Activated naive CD8-positive, alpha-beta T cell treated with anti-CD3 and anti-CD28 coated beads, Interleukin-2, amount 10 ng/mL, durations not matched to agents 7 days and 5 days (primary cell): ENCODE data around the gene KIRREL3. TPM values are rescaled to one million over a fixed set of nuclear protein-coding genes. Genes with fewer than 3 reads are reported as not detected.

ENCODE experiments used
- ATAC-seq: fragments of 150-1000 bp; cut with Tn5 transposase; one replicate; pipeline ENCODE4 v1.10.0; 2021; ENCODE audit warnings: low read depth, moderate library complexity
- POLR2A ChIA-PET: fragments of 350-600 bp; sonication (Branson Sonifier 250); formaldehyde crosslinking; loops from one replicate; lab custom pipeline; 2021; ENCODE audit warnings: antibody characterized with exemption; lab: Charles Lee
- DNase-seq: peaks from one replicate; pipeline ENCODE4 v3.0.0; 2021
- H3K27ac Mint-ChIP-seq: one replicate; pipeline ENCODE4 v1.8.0; 2022; ENCODE audit warnings: mild to moderate bottlenecking, mixed read lengths
- H3K27me3 Mint-ChIP-seq: one replicate; pipeline ENCODE4 v1.8.0; 2022; ENCODE audit warnings: mild to moderate bottlenecking, moderate library complexity, mixed read lengths
- H3K36me3 Mint-ChIP-seq: one replicate; pipeline ENCODE4 v1.8.0; 2021; ENCODE audit warnings: mild to moderate bottlenecking, mixed read lengths
- H3K4me1 Mint-ChIP-seq: one replicate; pipeline ENCODE4 v1.8.0; 2021; ENCODE audit warnings: mixed read lengths
- H3K4me3 Mint-ChIP-seq: one replicate; pipeline ENCODE4 v1.8.0; 2022; ENCODE audit warnings: mild to moderate bottlenecking, moderate library complexity, mixed read lengths
- H3K9me3 Mint-ChIP-seq: one replicate; pipeline ENCODE4 v1.8.0; 2021; ENCODE audit warnings: mixed read lengths
- total RNA-seq, 2 experiments: library from RNA; stranded (reverse); gene quantifications; one replicate each; pipeline ENCODE4 v1.2.3, GENCODE V29; 2021

Gene KIRREL3
- total RNA-seq, 2 experiments from 2014 or later: not detected

DNA sequence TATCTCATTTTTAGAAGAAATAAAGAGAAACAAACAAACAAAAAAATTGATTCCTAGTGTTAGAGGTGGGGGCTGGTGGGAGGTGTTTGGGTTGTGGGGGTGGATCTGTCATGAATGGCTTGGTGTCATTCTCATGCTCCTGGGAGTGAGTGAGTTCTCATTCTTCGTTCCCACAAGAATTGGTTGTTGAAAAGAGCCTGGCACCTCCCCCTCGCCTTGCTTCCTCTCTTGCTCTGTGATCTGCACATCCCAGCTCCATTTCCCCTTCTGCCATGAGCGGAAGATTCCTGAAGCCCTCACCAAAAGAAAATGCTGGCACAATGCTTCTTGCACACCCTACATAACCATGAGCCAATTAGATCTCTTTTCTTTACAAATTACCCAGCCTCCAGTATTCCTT, 367.2 kb downstream of the KIRREL3 start:
- no peak for ATAC-seq
- H3K4me3 Mint-ChIP-seq: no peak overlapping the region
- no peaks in the 10 kb centered on the region for H3K36me3 Mint-ChIP-seq
- peaks cover 6% of the 10 kb centered on the region for H3K27me3 Mint-ChIP-seq
- peaks cover 1% of the 10 kb centered on the region for H3K4me1 Mint-ChIP-seq
- POLR2A ChIA-PET: no interaction called here
- no peak overlapping the region for H3K27ac Mint-ChIP-seq
- no peaks in the 10 kb centered on the region for H3K9me3 Mint-ChIP-seq
- DNase-seq: no peak

DNA sequence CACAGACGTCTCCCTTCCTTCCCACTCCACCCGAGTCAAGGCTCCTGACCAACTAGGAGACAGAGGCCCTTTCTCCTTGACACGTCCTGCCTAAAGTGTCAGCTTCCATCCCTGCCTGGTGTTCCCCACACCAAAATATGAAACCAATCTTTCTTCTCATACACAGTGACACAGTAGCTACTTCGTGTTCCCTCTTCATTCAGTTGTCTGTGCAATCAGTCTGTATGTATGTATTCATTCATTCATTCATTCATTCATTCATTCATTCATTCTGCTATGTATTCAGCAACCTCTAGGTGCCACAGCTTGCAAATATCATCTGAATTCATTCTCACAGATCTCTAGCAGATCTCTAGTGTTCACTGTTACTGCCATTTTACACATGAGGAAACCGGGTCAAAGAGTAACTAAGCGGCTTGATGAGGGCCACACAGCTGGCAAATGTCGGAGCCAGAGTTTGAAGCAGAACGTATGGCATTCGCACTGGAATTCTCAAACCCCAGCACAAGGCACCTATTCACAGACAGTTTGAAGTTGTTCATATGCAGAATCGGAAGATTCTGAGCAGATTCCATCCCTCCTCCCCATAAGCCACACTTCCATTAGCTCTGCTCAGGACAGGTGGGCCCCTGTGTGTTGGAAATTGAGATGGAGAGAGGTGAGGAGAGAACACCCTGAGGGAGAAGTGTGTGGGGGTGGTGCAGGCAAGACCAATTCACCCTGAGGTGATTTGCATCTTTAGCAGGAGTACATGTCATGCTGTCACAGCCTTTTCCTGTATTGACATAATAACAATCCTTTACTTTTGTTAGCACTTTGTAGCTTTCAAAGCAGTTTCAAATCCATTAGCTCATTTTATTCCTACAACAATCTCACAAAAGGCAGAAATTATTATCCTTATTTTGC, 369.4 kb downstream of the KIRREL3 start:
- DNase-seq (no peak), ATAC-seq (no peak)
- no peaks in the 10 kb centered on the region for H3K9me3 Mint-ChIP-seq
- no peak overlapping the region for H3K27ac Mint-ChIP-seq
- H3K27me3 Mint-ChIP-seq: peaks cover 2% of the 10 kb centered on the region
- no peaks in the 10 kb centered on the region for H3K36me3 Mint-ChIP-seq
- no peak overlapping the region for H3K4me3 Mint-ChIP-seq
- peaks cover 1% of the 10 kb centered on the region for H3K4me1 Mint-ChIP-seq
- POLR2A ChIA-PET: no interaction called here

DNA sequence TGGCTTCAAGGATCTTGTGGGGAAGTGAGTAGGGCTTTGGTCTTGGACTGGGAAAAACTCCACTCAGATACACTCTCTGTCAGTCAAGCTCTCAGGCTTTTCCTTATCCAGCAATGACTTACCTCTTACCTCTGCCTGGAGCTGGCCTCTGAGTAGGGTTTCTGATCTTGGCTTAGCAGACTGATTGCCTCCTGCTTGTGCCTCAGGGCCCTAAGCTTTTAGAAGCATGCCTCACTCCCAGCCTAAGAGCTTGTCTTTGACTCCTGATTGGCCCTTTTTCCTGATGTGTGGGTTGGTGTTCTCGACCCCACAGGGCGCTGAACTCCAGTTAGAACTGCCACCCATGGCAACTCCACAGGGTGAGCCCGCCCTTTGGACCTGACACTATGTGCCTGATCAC, 370.1 kb downstream of the KIRREL3 start:
- ATAC-seq (no peak), DNase-seq (no peak)
- H3K9me3 Mint-ChIP-seq: no peaks in the 10 kb centered on the region
- no peaks in the 10 kb centered on the region for H3K36me3 Mint-ChIP-seq
- H3K4me3 Mint-ChIP-seq: no peak overlapping the region
- POLR2A ChIA-PET: no interaction called here
- H3K27ac Mint-ChIP-seq: no peak overlapping the region
- peaks cover 2% of the 10 kb centered on the region for H3K27me3 Mint-ChIP-seq
- peaks cover 1% of the 10 kb centered on the region for H3K4me1 Mint-ChIP-seq

DNA sequence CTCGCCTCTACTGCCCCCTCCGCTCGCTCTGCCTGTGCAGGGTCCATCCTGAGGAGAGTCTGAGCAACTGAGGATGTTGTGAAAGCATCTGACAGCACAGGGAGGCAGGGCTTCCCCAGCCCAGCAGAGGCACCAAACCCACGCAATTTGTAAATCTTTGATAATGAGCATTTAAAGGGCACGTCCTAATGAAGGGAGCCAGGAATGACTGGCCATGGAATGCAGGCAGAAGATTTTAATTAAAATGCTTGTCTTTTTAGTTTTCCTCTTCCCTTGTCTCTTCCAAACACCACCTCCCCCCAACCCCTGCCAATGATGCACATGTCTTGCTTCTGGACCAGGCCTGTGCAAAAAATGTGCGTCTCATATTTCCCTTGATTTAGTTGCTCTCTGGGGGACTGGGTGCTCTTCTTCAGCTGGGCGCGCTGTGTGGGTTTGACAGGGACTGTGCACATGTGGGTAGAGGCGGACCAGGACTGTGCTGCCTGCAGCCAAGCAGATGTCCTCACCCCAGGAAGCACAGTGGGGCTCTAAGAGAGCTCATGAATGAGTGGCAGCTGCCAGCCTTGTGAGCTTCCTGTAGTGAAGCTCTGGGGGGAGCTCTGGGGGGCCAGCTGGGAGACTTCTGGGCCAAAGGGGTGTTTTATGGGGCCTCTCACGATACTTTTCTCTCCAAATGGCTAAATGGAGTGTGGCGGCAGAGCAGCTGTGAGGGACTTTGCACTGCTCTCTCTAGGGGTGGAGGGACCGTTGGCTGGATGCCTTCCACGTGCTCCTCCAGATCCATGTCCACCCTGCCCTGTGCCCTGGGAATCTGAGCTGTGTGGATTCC, 371.6 kb downstream of the KIRREL3 start:
- no peak for ATAC-seq
- Mint-ChIP-seq H3K4me1 (peaks cover 1% of the 10 kb centered on the region), H3K27ac (no peak overlapping the region), H3K36me3 (no peaks in the 10 kb centered on the region), H3K27me3 (no peaks in the 10 kb centered on the region), H3K9me3 (no peaks in the 10 kb centered on the region), H3K4me3 (no peak overlapping the region)
- POLR2A ChIA-PET: no interaction called here
- DNase-seq: no peak

DNA sequence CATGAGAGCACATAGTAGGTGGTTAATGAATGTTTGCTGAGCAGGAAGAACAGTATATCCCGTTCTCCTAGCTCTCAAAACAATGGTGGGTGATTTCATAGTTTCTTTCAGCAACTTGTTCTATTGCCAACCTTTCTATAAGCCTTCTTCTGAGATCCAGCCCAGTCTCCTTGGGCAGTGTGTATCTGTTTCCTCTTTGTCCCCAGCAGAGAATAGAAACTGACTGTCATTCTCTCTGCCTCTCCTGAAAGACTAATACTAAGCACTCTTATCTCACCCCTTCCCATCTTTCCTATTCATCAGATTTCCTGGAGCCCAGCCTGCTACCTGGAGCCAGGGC, 372.1 kb downstream of the KIRREL3 start:
- Mint-ChIP-seq H3K27ac (no peak overlapping the region), H3K36me3 (no peaks in the 10 kb centered on the region), H3K4me3 (no peak overlapping the region), H3K27me3 (no peaks in the 10 kb centered on the region), H3K9me3 (no peaks in the 10 kb centered on the region), H3K4me1 (peaks cover 1% of the 10 kb centered on the region)
- ATAC-seq: no peak
- DNase-seq: no peak
- POLR2A ChIA-PET: no interaction called here

DNA sequence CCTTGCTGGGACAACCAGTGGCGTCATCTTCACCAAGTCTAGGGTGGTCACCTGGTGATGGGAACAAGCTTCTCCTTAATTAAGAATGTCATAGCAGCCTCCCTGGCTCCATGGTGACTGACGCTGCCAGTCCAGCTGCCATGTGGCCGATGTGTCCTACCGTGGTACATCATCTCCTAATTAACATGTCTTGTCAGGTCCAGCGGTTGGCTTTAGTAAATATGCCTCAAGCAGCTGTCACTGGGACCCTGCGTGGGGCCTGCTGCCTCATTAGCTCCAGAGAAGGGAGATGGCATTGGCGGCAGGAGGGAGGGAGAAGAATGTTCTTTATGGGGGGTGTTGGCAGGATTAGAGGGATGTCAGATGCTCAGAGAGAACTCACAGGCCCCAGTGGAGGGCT, 373.1 kb downstream of the KIRREL3 start:
- H3K4me3 Mint-ChIP-seq: no peak overlapping the region
- peaks cover 1% of the 10 kb centered on the region for H3K4me1 Mint-ChIP-seq
- H3K36me3 Mint-ChIP-seq: no peaks in the 10 kb centered on the region
- no peak overlapping the region for H3K27ac Mint-ChIP-seq
- no peaks in the 10 kb centered on the region for H3K27me3 Mint-ChIP-seq
- H3K9me3 Mint-ChIP-seq: no peaks in the 10 kb centered on the region
- DNase-seq: no peak
- POLR2A ChIA-PET: no interaction called here
- no peak for ATAC-seq

DNA sequence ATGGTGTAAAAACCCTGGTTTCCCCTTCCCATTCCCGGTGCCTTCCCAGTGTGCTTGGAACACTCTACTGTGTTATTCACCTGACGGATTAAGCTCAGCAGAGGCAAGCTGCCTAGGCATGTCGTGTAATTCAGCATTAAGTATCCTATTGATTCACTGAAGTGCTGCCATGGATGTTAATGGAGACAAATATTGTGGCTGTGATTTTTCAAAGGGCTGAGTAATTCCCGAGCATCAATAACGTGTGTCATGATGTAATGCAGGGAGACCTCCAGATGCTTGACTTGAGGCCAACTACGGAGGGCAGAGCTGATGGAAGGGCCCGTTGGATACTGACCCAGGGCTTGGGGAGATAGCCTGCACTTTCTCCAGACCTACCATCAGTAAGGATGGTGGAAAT, 376.1 kb downstream of the KIRREL3 start:
- Mint-ChIP-seq H3K27ac (no peak overlapping the region), H3K27me3 (peaks cover 2% of the 10 kb centered on the region), H3K36me3 (no peaks in the 10 kb centered on the region), H3K4me3 (no peak overlapping the region), H3K9me3 (no peaks in the 10 kb centered on the region), H3K4me1 (no peaks in the 10 kb centered on the region)
- no peak for DNase-seq
- POLR2A ChIA-PET: no interaction called here
- ATAC-seq: no peak

DNA sequence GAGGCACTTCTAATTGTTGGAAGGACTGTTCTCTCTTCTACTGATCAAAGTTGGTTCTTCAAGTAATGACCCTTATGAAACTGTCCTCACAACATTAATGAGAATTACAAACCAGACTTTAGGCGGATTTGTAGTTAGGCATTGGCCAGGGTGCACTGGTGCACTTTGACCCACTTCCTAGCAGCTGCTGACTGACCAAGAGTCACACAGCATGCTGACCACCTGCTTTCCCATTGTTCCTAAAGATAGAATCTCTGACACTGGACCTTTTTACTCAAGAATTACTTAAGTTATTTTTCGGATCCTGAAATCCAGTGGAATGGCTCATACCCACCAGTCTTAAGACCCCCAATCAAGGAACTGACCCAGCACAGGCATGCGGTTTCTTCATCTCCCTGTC, 381.1 kb downstream of the KIRREL3 start:
- no peak for ATAC-seq
- POLR2A ChIA-PET: no interaction called here

DNA sequence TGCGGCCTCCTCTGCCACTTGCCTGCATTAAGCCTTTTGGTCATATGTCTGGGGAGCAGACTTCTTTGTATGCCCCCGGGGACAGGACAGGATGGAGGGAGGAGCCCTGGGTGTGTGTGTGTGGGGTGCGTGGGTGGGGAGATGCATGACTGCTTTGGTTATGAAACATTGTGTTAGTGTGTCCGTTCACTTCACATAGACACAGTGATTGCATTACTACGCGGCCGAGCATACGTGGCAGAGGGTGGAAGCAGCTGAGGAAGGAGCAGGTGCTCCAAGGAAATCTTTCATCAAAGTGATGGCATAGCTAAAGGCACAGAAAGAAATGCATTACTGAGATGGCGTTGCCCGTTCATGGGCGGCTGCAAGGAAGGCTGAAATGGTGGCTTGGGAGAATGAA, 384.7 kb downstream of the KIRREL3 start:
- DNase-seq: no peak
- H3K36me3 Mint-ChIP-seq: no peaks in the 10 kb centered on the region
- peaks cover 3% of the 10 kb centered on the region for H3K27me3 Mint-ChIP-seq
- H3K4me3 Mint-ChIP-seq: no peak overlapping the region
- no peaks in the 10 kb centered on the region for H3K9me3 Mint-ChIP-seq
- no peak for ATAC-seq
- no peak overlapping the region for H3K27ac Mint-ChIP-seq
- POLR2A ChIA-PET: no interaction called here
- no peaks in the 10 kb centered on the region for H3K4me1 Mint-ChIP-seq

More for the DNA sequence above, 381.1 kb downstream of the KIRREL3 start:
- no peak overlapping the region for H3K4me3 Mint-ChIP-seq
- H3K27ac Mint-ChIP-seq: no peak overlapping the region
- no peak for DNase-seq
- peaks cover 5% of the 10 kb centered on the region for H3K27me3 Mint-ChIP-seq
- no peaks in the 10 kb centered on the region for H3K9me3 Mint-ChIP-seq
- H3K36me3 Mint-ChIP-seq: no peaks in the 10 kb centered on the region
- no peaks in the 10 kb centered on the region for H3K4me1 Mint-ChIP-seq

DNA sequence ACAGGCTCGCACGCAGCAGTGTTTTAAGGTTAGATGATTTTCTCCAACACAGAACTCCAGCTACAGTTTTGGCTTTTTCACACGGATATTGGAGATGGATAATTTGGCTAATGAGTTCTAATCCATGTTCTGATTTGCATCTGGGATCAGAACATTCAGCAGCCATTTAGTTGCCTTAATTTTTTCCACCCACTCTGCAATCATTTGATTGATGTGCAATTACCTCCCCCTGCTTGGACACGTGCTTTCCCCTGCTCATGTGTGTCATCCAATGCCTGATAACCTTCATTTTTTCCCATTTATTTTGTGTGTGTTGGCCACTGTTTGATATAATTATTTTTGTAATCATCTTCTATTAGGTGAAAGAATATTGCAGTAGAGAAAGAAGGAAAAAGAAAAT, 387.3 kb downstream of the KIRREL3 start:
- Mint-ChIP-seq H3K9me3 (no peaks in the 10 kb centered on the region), H3K4me1 (no peaks in the 10 kb centered on the region), H3K27ac (no peak overlapping the region), H3K4me3 (no peak overlapping the region), H3K36me3 (no peaks in the 10 kb centered on the region), H3K27me3 (peaks cover 3% of the 10 kb centered on the region)
- DNase-seq: no peak
- no peak for ATAC-seq
- POLR2A ChIA-PET: no interaction called here

DNA sequence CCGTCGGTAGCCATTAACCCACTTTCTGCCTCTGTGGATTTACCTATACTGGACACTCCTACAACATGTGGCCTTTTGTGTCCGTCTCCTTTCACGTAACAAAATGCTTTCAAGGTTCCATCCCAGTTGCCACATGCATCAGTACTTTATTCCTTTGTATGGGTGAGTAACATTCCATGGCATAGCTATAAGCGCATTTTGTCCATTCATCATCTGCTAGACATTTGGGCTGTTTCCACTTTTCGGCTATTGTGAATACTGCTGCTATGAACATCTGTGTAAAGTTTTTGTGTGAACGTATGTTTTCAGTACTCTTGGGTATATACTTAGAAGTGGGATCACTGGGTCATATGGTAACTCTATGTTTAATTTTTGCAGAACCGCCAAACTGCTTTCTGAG, 387.9 kb downstream of the KIRREL3 start:
- H3K27ac Mint-ChIP-seq: no peak overlapping the region
- H3K36me3 Mint-ChIP-seq: no peaks in the 10 kb centered on the region
- H3K4me3 Mint-ChIP-seq: no peak overlapping the region
- peaks cover 3% of the 10 kb centered on the region for H3K27me3 Mint-ChIP-seq
- no peak for ATAC-seq
- no peak for DNase-seq
- POLR2A ChIA-PET: no interaction called here
- H3K9me3 Mint-ChIP-seq: no peaks in the 10 kb centered on the region
- H3K4me1 Mint-ChIP-seq: no peaks in the 10 kb centered on the region

DNA sequence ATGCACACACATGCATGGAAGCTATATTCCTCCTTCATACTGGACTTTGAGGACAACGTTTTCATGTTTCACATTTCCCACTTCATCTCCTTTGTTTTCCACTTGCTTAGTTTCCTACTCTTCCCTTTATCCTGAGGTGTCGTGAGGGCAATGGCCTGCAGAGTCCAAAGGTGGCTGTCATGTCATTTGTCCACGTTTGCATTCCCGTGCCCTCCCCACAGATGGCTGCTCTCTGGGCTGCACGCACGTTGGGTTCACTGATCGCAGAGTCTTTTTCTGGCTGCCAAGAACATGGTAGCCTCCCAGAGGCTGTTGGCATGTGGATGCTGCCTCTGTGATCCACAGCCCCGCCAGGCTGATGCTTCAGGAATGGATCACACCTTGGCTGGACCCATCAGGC, 389.1 kb downstream of the KIRREL3 start:
- ATAC-seq (no peak), DNase-seq (no peak)
- Mint-ChIP-seq H3K9me3 (no peaks in the 10 kb centered on the region), H3K27ac (no peak overlapping the region), H3K4me1 (no peaks in the 10 kb centered on the region), H3K36me3 (no peaks in the 10 kb centered on the region), H3K4me3 (no peak overlapping the region), H3K27me3 (peaks cover 3% of the 10 kb centered on the region)
- POLR2A ChIA-PET: no interaction called here

DNA sequence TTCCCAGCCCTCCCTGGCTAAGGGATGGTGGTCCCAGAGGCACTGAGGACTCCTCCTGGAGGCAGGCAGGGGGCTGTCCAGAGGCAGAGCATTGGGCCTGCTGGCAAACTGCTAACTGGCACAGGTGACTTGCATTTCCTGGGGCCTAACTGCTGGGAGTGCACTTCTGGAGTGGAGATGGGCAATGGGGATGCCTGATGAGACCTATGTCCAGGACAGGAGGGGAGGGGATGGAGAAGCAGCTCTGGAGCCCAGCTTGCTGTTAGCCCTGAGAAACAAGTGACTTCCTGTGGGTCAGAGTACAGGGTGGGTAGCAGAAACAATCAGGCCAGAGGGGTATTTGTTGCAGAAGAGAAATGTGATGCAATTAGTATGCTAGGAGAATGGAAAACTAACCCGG, 391.9 kb downstream of the KIRREL3 start:
- no peak overlapping the region for H3K27ac Mint-ChIP-seq
- H3K27me3 Mint-ChIP-seq: no peaks in the 10 kb centered on the region
- DNase-seq (no peak), ATAC-seq (no peak)
- H3K36me3 Mint-ChIP-seq: no peaks in the 10 kb centered on the region
- POLR2A ChIA-PET: no interaction called here
- no peak overlapping the region for H3K4me3 Mint-ChIP-seq
- H3K4me1 Mint-ChIP-seq: no peaks in the 10 kb centered on the region
- no peaks in the 10 kb centered on the region for H3K9me3 Mint-ChIP-seq
